T follicular helper cell (primary cell): ENCODE measurements around the gene KDM4F.
"Not testable (repeated sequence)": the region's sequence is repeated elsewhere in the genome, so short reads cannot be mapped to it uniquely, and the experiment has no call there.

Source experiments
- DNase-seq: peaks from one replicate; pipeline ENCODE4 v3.0.0-alpha.2; 2020; ENCODE audit warnings: low read depth
- total RNA-seq, 2 experiments: gene quantifications; one replicate each; lab custom pipeline; 2026; lab: John Stamatoyannopoulos, UW

Gene KDM4F
- 0 reads per million in 2 experiments for total RNA-seq

GRCh38 chr11:95049122-95049521 lies at the start of gene KDM4F:
TSS of gene KDM4F (plus strand) at chr11:95049422.
- not testable (repeated sequence) for DNase-seq

- DNase-seq, result no peak
Observed at GRCh38 chr11:95003716-95004115, 45.5 kb upstream of the KDM4F start.

- no peak for DNase-seq
Observed at GRCh38 chr11:95005642-95006041, 43.6 kb upstream of the KDM4F start.

DNA sequence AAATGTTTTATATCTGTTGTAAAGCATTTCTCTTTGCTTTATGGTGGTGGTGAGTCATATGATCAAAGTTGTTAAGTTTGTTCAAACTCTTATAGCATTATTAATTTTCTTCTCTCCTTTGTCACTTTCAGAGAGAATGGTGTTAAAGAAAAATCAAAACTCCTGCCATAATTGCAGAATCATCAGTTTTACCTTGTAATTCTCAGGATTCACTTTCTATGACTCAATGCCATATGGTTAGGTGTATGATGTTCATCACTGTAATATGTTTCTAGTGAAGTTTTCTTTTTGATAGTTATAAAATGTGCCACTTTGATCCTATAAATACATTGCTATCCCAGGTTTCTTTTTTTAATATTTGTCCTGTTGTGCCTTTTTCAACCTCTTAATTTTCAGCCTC lies 37.8 kb upstream of the KDM4F start:
- no peak for DNase-seq

DNA sequence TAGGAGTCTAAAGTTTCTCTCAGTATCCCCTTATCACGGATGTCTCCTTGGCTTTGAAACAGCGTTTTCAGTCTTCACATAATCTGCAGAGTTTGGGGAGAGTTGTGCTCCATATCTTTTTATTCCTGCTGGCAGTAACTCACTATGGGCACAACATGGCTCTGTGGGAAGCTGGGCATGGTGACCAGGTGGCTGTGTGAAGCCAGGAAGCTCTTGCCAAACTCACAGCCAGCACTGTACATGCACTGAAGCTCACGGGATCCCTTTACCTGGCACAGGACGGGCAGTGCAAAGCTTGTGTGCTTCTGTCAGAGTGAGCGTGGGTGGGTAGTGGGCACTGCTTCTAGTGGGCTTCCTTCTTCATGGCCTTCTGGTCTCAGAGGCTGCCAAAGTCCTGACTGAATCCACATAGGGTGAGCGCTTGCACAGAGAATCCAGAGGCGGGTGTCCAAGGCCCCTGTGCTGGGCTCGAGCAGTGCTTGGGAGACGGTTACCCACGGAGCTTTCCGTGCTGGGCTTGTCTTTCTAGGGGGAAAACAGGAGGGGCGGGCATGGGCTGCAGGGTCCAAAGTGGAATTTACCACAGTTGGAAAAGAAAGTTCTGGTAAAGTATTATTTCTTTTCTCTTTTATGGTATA lies 34.9 kb upstream of the KDM4F start:
- DNase-seq, result no peak

- DNase-seq, result no peak
Observed at GRCh38 chr11:95016139-95016538, 33.1 kb upstream of the KDM4F start.

DNA sequence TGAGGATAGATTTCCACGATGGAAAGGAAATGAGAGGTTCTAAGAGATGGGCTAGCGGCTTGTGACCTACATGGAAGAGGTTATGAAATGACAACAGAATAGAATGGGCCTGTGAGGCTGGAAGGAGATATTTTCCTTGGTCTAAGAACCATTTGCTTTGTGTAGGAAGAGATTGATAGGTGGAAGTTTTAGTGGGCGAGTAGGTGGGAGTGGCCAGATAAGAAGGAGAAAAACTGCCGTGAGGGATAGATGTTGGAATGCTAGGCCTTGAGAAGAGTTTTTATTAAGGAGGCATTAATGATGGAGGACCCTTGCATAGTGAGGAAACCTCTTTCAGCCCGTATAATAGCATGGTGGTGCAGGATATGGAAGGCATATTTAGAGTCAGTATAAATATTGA lies 27.8 kb upstream of the KDM4F start:
- not testable (repeated sequence) for DNase-seq

DNA sequence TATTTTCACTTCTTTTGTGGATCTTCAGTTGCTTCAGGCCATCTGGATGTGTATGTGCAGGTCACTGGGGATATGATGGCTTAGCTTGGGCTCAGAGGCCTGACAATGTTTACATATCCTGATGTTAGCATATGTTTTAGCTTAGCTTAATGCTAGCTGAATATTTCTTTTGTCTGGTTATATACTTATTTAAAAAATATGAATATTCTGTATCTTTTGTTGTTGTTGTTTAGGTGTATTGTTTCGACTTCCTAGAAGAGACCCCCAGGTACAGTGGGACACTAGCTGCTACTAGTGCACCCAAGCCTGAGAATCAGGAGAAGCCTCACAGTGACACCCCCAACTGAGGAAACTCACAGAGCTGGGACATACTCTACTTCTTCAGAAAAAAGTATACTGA lies 24.3 kb upstream of the KDM4F start, which contains the start of gene KDM4E:
Gene KDM4E, plus strand, starts transcription at position 301 of the 400 bp plus-strand sequence. CDS start 300 bp downstream, outside the sequence.
- DNase-seq, result no peak

- DNase-seq, result not testable (repeated sequence)
Observed at GRCh38 chr11:95025594-95025993, 23.6 kb upstream of the KDM4F start.

DNA sequence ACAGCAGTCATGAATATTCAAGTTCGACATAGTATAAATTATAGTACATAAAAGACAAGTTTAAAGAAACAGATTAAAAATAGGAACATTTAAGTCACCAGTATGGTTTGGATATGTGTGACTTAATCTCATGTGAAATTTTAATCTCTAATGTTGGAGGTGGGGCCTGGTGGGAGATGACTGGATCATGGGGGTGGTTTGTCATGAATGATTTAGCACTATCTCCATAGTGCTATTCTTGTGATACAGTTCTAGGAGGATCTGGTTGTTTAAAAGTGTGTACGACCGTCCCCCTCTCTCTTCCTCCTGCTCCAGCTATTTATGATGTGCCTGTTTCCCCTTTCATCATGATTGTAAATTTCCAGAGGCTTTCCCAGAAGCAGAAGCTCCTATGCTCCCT lies 20.9 kb upstream of the KDM4F start:
- no peak for DNase-seq

- no peak for DNase-seq
Observed at GRCh38 chr11:95033051-95033450, 16.2 kb upstream of the KDM4F start.

DNA sequence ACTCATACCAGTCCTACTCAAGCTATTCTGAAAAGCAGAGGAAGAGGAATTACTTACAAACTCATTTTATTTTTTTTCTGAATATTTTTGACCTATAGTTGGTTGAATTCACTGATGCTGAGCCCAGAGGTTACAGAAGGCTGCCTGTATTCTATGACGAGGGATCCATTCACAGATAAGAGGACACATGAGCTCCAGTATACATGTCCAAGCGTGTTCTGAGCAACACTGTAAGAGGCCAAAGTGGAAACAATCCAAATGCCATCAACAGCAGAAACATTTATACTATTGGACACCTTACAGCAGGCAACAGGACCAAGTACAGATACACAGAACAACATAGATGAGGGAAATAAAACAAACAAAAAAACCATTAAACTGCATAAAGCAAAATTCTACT lies 13.9 kb upstream of the KDM4F start:
- no peak for DNase-seq

DNA sequence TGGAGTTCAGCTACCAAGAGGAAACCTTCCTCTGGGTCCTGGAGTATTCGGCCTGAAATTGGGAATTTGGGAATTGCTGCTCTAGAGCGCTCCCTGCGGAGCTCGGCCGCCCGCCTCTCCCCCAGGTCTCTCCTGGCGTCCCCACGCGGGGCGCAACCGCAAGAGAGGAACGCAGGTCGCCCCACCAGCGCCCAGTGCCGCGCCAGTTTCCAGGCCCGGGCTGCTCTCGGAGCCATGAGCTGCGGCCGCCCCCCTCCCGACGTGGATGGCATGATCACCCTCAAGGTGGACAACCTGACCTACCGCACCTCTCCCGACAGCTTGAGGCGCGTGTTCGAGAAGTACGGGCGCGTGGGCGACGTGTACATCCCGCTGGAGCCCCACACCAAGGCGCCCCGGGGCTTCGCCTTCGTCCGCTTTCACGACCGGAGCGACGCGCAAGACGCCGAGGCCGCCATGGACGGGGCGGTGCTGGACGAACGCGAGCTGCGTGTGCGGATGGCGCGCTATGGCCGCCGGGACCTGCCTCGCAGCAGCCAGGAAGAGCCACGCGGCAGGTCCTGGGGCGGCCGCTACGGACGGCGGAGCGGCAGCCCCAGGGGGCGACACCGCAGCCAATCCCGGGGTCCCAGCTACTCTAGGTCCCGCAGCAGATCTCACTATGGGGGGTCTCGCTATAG lies 11.7 kb upstream of the KDM4F start:
- not testable (repeated sequence) for DNase-seq

GRCh38 chr11:95042239-95042638 lies 7.0 kb upstream of the KDM4F start:
- DNase-seq, result no peak

- DNase-seq, result no peak
Observed at GRCh38 chr11:95042906-95043305, 6.3 kb upstream of the KDM4F start.

DNA sequence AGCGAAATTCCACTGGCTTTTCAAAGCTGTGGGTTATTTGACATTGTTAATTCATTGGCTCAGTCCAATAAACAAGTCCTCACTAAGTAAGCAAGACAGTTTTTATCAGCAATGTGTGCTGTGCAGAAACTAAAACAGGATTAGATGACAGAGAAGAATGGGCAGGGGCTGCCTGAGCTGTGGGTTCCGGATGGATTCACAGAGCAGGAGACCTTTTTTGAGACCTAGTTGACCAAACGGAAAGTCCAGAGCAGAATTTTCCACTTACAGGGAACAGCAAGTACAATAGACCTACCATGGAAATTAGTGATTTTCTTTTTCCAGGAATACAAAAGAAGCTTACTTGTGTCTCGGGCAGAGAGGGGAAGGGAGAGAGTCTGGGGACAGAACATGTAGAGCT lies 5.2 kb upstream of the KDM4F start:
- no peak for DNase-seq

- DNase-seq, result no peak
Observed at GRCh38 chr11:95045812-95046211, 3.4 kb upstream of the KDM4F start.

- DNase-seq, result no peak
Observed at GRCh38 chr11:95050595-95051202, 1.5 kb downstream of the KDM4F start.

DNA sequence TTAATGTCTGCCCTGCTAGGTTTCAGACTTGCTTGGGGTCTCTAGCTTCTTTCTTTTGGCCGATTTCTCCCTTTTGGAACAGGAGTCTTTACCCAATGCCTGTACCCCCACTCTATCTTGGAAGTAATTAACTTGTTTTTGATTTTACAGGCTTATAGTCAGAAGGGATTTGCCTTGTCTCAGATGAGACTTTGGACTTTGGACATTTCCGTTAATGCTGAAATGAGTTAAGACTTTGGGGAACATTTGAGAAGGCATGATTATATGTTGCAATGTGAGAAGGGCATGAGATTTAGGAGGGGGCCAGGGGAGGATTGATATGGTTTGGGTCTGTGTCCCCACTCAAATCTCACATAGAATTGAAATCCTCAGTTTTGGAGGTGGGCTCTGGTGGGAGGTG lies 5.1 kb downstream of the KDM4F start:
- DNase-seq, result no peak

GRCh38 chr11:95055283-95055897 lies 6.2 kb downstream of the KDM4F start:
- DNase-seq, result no peak

- DNase-seq, result no peak
Observed at GRCh38 chr11:95057959-95058358, 8.7 kb downstream of the KDM4F start.

DNA sequence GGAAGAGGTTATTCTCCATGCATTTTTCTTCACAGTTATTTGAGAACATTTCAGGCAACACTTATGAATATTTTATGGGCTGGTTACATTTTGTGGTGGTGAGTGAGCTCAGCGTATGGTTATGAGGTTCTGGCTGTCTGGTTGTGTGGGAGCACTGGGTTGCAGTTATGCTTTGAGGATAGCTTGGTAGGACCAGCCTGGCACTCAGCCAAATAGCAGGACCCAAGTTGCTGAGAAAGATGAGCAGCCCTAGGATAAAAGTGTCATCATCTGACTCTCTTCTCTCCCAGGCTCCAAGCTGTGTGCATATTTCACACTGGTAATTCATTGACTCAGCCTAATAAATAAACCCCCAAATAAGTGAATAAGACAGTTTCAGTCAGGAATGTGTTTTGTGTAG lies 9.4 kb downstream of the KDM4F start:
- DNase-seq, result no peak

DNA sequence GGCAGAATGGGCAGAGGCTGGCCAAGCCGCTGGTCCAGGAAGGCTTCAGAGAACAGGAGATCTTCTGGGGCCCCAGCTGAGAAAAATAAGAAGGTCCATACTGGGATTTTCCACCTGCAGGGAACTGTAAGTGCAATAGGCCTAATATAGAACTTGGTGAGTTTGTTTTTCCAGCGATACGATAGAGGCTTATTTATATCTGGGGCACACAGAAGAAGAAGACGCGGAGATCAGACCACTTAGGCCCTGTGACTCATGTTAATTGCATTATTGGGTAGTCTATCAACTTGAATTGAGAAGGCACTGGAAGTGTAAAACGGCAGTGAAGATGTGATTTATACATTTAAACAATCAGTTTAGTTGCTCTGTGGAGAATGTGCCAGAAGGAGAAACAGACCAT lies 9.8 kb downstream of the KDM4F start:
- no peak for DNase-seq
